Neuron (in vitro differentiated cells): ENCODE data around the gene LBR.
A peak's percentile ranks its signal among the peaks of the same experiment; 100 is the strongest.

ENCODE experiments used
- H2AFZ ChIP-seq: one replicate; pipeline ENCODE4 v1.6.1; 2013; ENCODE audit warnings: low read depth, mild to moderate bottlenecking, inconsistent platforms, low read length, moderate library complexity
- H3K27me3 ChIP-seq: one replicate; pipeline ENCODE4 v1.6.1; 2013; ENCODE audit warnings: low read length; ENCODE audit not compliant: insufficient read depth
- H3K36me3 ChIP-seq: one replicate; pipeline ENCODE4 v1.6.1; 2013; ENCODE audit warnings: low read length; ENCODE audit not compliant: insufficient read depth
- H3K4me1 ChIP-seq: one replicate; pipeline ENCODE4 v1.6.1; 2013; ENCODE audit warnings: low read length; ENCODE audit not compliant: insufficient read depth
- H3K4me3 ChIP-seq: 2 replicates; pipeline ENCODE4 v1.5.1; 2013; ENCODE audit warnings: mild to moderate bottlenecking, low read length, moderate library complexity
- H3K9me3 ChIP-seq: one replicate; pipeline ENCODE4 v1.6.1; 2013; ENCODE audit warnings: low read length

The LBR gene

GRCh38 chr1:225469051-225469450, 41.2 kb upstream of the LBR start:
- no peaks in the 10 kb centered on the region for H3K27me3 ChIP-seq

GRCh38 chr1:225468270-225469020, 40.6 kb upstream of the LBR start:
- H3K4me3 ChIP-seq = no peak overlapping the region
- H3K9me3 ChIP-seq = no peaks in the 10 kb centered on the region
- no peak overlapping the region for H2AFZ ChIP-seq
- H3K36me3 ChIP-seq = no peaks in the 10 kb centered on the region
- H3K27me3 ChIP-seq = no peaks in the 10 kb centered on the region
- H3K4me1 ChIP-seq = peaks cover 16% of the 10 kb centered on the region

More at GRCh38 chr1:225469051-225469450, 41.2 kb upstream of the LBR start:
- no peak overlapping the region for H2AFZ ChIP-seq
- H3K36me3 ChIP-seq = no peaks in the 10 kb centered on the region
- H3K4me3 ChIP-seq = no peak overlapping the region
- peaks cover 13% of the 10 kb centered on the region for H3K4me1 ChIP-seq
- H3K9me3 ChIP-seq = no peaks in the 10 kb centered on the region

- H3K4me1 ChIP-seq = peaks cover 22% of the 10 kb centered on the region
- H3K9me3 ChIP-seq = no peaks in the 10 kb centered on the region
- no peak overlapping the region for H2AFZ ChIP-seq
- no peaks in the 10 kb centered on the region for H3K36me3 ChIP-seq
- H3K27me3 ChIP-seq = no peaks in the 10 kb centered on the region
- no peak overlapping the region for H3K4me3 ChIP-seq
Measured at GRCh38 chr1:225467193-225468020, 39.6 kb upstream of the LBR start.

- Histone ChIP-seq H3K4me1 (peaks cover 22% of the 10 kb centered on the region), H3K4me3 (no peak overlapping the region), H2AFZ (no peak overlapping the region), H3K36me3 (no peaks in the 10 kb centered on the region), H3K9me3 (no peaks in the 10 kb centered on the region), H3K27me3 (no peaks in the 10 kb centered on the region)
Measured at GRCh38 chr1:225466848-225467192, 39.0 kb upstream of the LBR start.

- Histone ChIP-seq H3K36me3 (no peaks in the 10 kb centered on the region), H3K9me3 (no peaks in the 10 kb centered on the region), H3K27me3 (no peaks in the 10 kb centered on the region), H3K4me3 (no peak overlapping the region), H2AFZ (no peak overlapping the region), H3K4me1 (peaks cover 22% of the 10 kb centered on the region)
Measured at GRCh38 chr1:225465793-225466517, 38.1 kb upstream of the LBR start.

GRCh38 chr1:225464851-225465792, 37.3 kb upstream of the LBR start:
- Histone ChIP-seq H3K4me1 (peaks cover 22% of the 10 kb centered on the region), H3K36me3 (no peaks in the 10 kb centered on the region), H3K9me3 (no peaks in the 10 kb centered on the region), H3K27me3 (no peaks in the 10 kb centered on the region), H2AFZ (peak overlapping the region; percentile 2), H3K4me3 (peak overlapping the region; percentile 11)

GRCh38 chr1:225462714-225463574, 35.1 kb upstream of the LBR start:
- Histone ChIP-seq H3K27me3 (no peaks in the 10 kb centered on the region), H3K36me3 (no peaks in the 10 kb centered on the region), H3K9me3 (no peaks in the 10 kb centered on the region), H3K4me3 (no peak overlapping the region), H2AFZ (no peak overlapping the region), H3K4me1 (peaks cover 22% of the 10 kb centered on the region)

- Histone ChIP-seq H3K4me3 (no peak overlapping the region), H3K9me3 (no peaks in the 10 kb centered on the region)
Measured at GRCh38 chr1:225462429-225462713, 34.5 kb upstream of the LBR start.

GRCh38 chr1:225461533-225462428, 33.9 kb upstream of the LBR start:
- Histone ChIP-seq H3K4me3 (no peak overlapping the region), H3K9me3 (no peaks in the 10 kb centered on the region), H3K4me1 (peaks cover 22% of the 10 kb centered on the region), H3K36me3 (no peaks in the 10 kb centered on the region), H2AFZ (no peak overlapping the region), H3K27me3 (no peaks in the 10 kb centered on the region)

More at GRCh38 chr1:225462429-225462713, 34.5 kb upstream of the LBR start:
- Histone ChIP-seq H3K36me3 (no peaks in the 10 kb centered on the region), H3K27me3 (no peaks in the 10 kb centered on the region), H3K4me1 (peaks cover 22% of the 10 kb centered on the region), H2AFZ (no peak overlapping the region)

GRCh38 chr1:225460737-225461532, 33.1 kb upstream of the LBR start:
- H3K27me3 ChIP-seq = no peaks in the 10 kb centered on the region
- H3K4me1 ChIP-seq = peaks cover 22% of the 10 kb centered on the region
- H2AFZ ChIP-seq = no peak overlapping the region
- no peak overlapping the region for H3K4me3 ChIP-seq
- no peaks in the 10 kb centered on the region for H3K9me3 ChIP-seq
- H3K36me3 ChIP-seq = no peaks in the 10 kb centered on the region
